HepG2 (cell line): Measurements from ENCODE around the gene PHF8. TPM values are rescaled to one million over a fixed set of nuclear protein-coding genes. Genes with fewer than 3 reads are reported as not detected.

ENCODE experiments used
- ATAC-seq: fragments of 200-7000 bp; cut with Tn5 transposase; 3 replicates; pipeline ENCODE4 v1.9.1; 2020; ENCODE audit warnings: mild to moderate bottlenecking, moderate library complexity
- BruUV-seq: library from RNA; stranded (reverse); fragments of 400-500 nt; replicated peaks from 2 replicates; lab custom pipeline; 2021; lab: Mats Ljungman, UMichigan
- CTCF ChIA-PET: fragments of 300-600 bp; formaldehyde crosslinking; extraction: SDS; loops from one replicate; lab custom pipeline; 2021; ENCODE audit warnings: low total read pairs, inconsistent platforms, low intra/inter-chr PET ratio; lab: Yijun Ruan, JAX
- POLR2A ChIA-PET: fragments of 350-600 bp; sonication (Branson Sonifier 250); formaldehyde crosslinking; loops from one replicate; lab custom pipeline; 2020; ENCODE audit warnings: antibody characterized with exemption, inconsistent platforms; lab: Yijun Ruan, JAX
- DNase-seq: peaks from one replicate; pipeline ENCODE4 v3.0.0-alpha.2; 2015; ENCODE audit warnings: low spot score
- FAIRE-seq: peaks from 3 replicates; lab custom pipeline; 2011; peaks lifted over from hg19 to GRCh38; lab: Jason Lieb, UNC
- H2AFZ ChIP-seq: one replicate; pipeline ENCODE4 v1.6.1; 2011; ENCODE audit warnings: low read length, inconsistent platforms
- H3K27ac ChIP-seq: fragments of 300-600 bp; 3 replicates; pipeline ENCODE4 v1.8.0; 2011; ENCODE audit warnings: mixed run types, mild to moderate bottlenecking, mixed read lengths, low read length, inconsistent platforms; ENCODE audit not compliant: insufficient read depth; ENCODE audit errors: extremely low read length
- H3K27me3 ChIP-seq, 2 experiments: fragments of 200-600 bp in 1 of 2; 2 replicates in 1 of 2; 3 replicates in 1 of 2; pipeline versions ENCODE4 v1.6.0 to v1.8.0; 2011; ENCODE audit warnings: low read length in 2 of 2, mild to moderate bottlenecking in 2 of 2, moderate library complexity in 2 of 2, inconsistent platforms in 1 of 2; ENCODE audit not compliant: insufficient read depth in 2 of 2, control insufficient read depth in 1 of 2
- H3K36me3 ChIP-seq, 2 experiments: fragments of 200-600 bp in 1 of 2; replicated peaks in 1 of 2; 2 replicates in 1 of 2; 3 replicates in 1 of 2; pipeline versions ENCODE4 v1.5.1 to v1.8.0; 2011; ENCODE audit warnings: low read length in 2 of 2, inconsistent platforms in 1 of 2; ENCODE audit not compliant: insufficient read depth in 2 of 2, control insufficient read depth in 1 of 2
- H3K4me1 ChIP-seq: 2 replicates; pipeline ENCODE4 v1.5.1; 2012; ENCODE audit warnings: low read length, inconsistent platforms; ENCODE audit not compliant: insufficient read depth
- H3K4me2 ChIP-seq: 2 replicates; pipeline ENCODE4 v1.6.0; 2011; ENCODE audit warnings: low read depth, low read length, inconsistent platforms
- H3K4me3 ChIP-seq, 3 experiments: fragments of 200-600 bp in 1 of 3; sonication (generic), shearing (Covaris generic) in 1 of 3; replicated peaks in 1 of 3; 2 replicates each; pipeline ENCODE4 v1.5.1; 2011 to 2016; ENCODE audit warnings: low read length in 3 of 3, inconsistent platforms in 2 of 3, low read depth in 2 of 3, mild to moderate bottlenecking in 2 of 3, control low read depth in 1 of 3, mixed read lengths in 1 of 3; ENCODE audit not compliant: insufficient read depth in 1 of 3
- H3K79me2 ChIP-seq: one replicate; pipeline ENCODE4 v1.6.1; 2011; ENCODE audit warnings: low read length, inconsistent platforms; ENCODE audit not compliant: insufficient read depth
- H3K9ac ChIP-seq: 2 replicates; pipeline ENCODE4 v1.6.0; 2011; ENCODE audit warnings: mild to moderate bottlenecking, low read depth, low read length, inconsistent platforms; ENCODE audit not compliant: insufficient read depth
- H3K9me3 ChIP-seq: 2 replicates; pipeline ENCODE4 v1.5.1; 2012; ENCODE audit warnings: mild to moderate bottlenecking, low read length
- H4K20me1 ChIP-seq: 2 replicates; pipeline ENCODE4 v1.6.0; 2011; ENCODE audit warnings: inconsistent platforms, mild to moderate bottlenecking, low read length, moderate library complexity; ENCODE audit not compliant: insufficient read depth
- AGO1 ChIP-seq: fragments of 200-400 bp; formaldehyde crosslinking; IDR thresholded peaks from 2 replicates; pipeline ENCODE4 v1.6.1; 2017; ENCODE audit warnings: mild to moderate bottlenecking, low read depth, low read length, moderate library complexity; ENCODE audit not compliant: poor library complexity, severe bottlenecking
- AGO2 ChIP-seq: fragments of 200-400 bp; formaldehyde crosslinking; optimal IDR thresholded peaks from 2 replicates; pipeline ENCODE3; 2017; ENCODE audit warnings: mild to moderate bottlenecking, low read depth, low read length, moderate library complexity
- AHR ChIP-seq: IDR thresholded peaks from 2 replicates; pipeline ENCODE4 v1.6.1; 2018; ENCODE audit warnings: missing genetic modification reagents, missing compliant biosample characterization
- ARNT ChIP-seq: fragments of 450-650 bp; IDR thresholded peaks from 2 replicates; pipeline ENCODE4 v1.6.1; 2017
- ASH2L ChIP-seq: fragments of 300-600, 200-600 bp; sonication (generic); IDR thresholded peaks from 2 replicates; pipeline ENCODE4 v1.7.0; 2017; ENCODE audit warnings: low read depth, mild to moderate bottlenecking, moderate library complexity, mixed read lengths, low read length; ENCODE audit not compliant: insufficient read length
- HNRNPLL ChIP-seq: fragments of 200-400 bp; formaldehyde crosslinking; IDR thresholded peaks from 2 replicates; pipeline ENCODE4 v1.6.1; 2017; ENCODE audit warnings: mild to moderate bottlenecking, low read depth, low read length; ENCODE audit not compliant: poor library complexity, severe bottlenecking
- IRX3 ChIP-seq: sonication (generic); formaldehyde crosslinking; IDR thresholded peaks from 2 replicates; pipeline ENCODE4 v1.8.1; 2023; ENCODE audit warnings: mild to moderate bottlenecking, low read depth, missing genetic modification reagents, borderline replicate concordance
- KLF12 ChIP-seq: sonication (generic); formaldehyde crosslinking; IDR thresholded peaks from 2 replicates; pipeline ENCODE4 v1.4.0; 2020; ENCODE audit warnings: missing genetic modification reagents, borderline replicate concordance
- MED1 ChIP-seq: sonication (generic); formaldehyde crosslinking; IDR thresholded peaks from 2 replicates; pipeline ENCODE4 v1.4.0; 2020; ENCODE audit warnings: missing genetic modification reagents
- MXD1 ChIP-seq: sonication (generic); formaldehyde crosslinking; IDR thresholded peaks from 2 replicates; pipeline ENCODE4 v1.4.0; 2020; ENCODE audit warnings: mild to moderate bottlenecking, missing genetic modification reagents
- NAIF1 ChIP-seq: sonication (generic); formaldehyde crosslinking; IDR thresholded peaks from 2 replicates; pipeline ENCODE4 v1.5.0; 2020; ENCODE audit warnings: mild to moderate bottlenecking, missing genetic modification reagents, borderline replicate concordance
- NFYC ChIP-seq: IDR thresholded peaks from 2 replicates; pipeline ENCODE4 v1.6.1; 2016; ENCODE audit warnings: missing genetic modification reagents, missing compliant biosample characterization
- TAF1 ChIP-seq: sonication (generic); formaldehyde crosslinking; IDR thresholded peaks from 2 replicates; pipeline ENCODE4 v1.4.0; 2020; ENCODE audit warnings: missing genetic modification reagents
- ZFP37 ChIP-seq: sonication (generic); formaldehyde crosslinking; IDR thresholded peaks from 2 replicates; pipeline ENCODE4 v1.4.0; 2020; ENCODE audit warnings: missing genetic modification reagents, borderline replicate concordance
- ZNF143 ChIP-seq: sonication (generic); formaldehyde crosslinking; IDR thresholded peaks from 2 replicates; pipeline ENCODE4 v1.4.0; 2020; ENCODE audit warnings: missing genetic modification reagents
- ZNF605 ChIP-seq: sonication (generic); formaldehyde crosslinking; IDR thresholded peaks from 2 replicates; pipeline ENCODE4 v1.8.0; 2022; ENCODE audit warnings: mild to moderate bottlenecking, missing genetic modification reagents
- ZNF607 ChIP-seq: sonication (generic); formaldehyde crosslinking; IDR thresholded peaks from 2 replicates; pipeline ENCODE4 v1.5.1; 2020; ENCODE audit warnings: missing genetic modification reagents, mild to moderate bottlenecking, borderline replicate concordance
- ZNF691 ChIP-seq: sonication (generic); formaldehyde crosslinking; IDR thresholded peaks from 2 replicates; pipeline ENCODE4 v1.4.0; 2020; ENCODE audit warnings: missing genetic modification reagents, low read depth, mild to moderate bottlenecking, borderline replicate concordance
- ZNF839 ChIP-seq: sonication (generic); formaldehyde crosslinking; IDR thresholded peaks from 2 replicates; pipeline ENCODE4 v1.4.0; 2020; ENCODE audit warnings: missing genetic modification reagents, mild to moderate bottlenecking, borderline replicate concordance
- WGBS: methylation state at CpG from one replicate; pipeline ENCODE4 v1.1.6; 2017; ENCODE audit warnings: low lambda C conversion rate; 5-methylcytosine and 5-hydroxymethylcytosine counted together
- in situ Hi-C: cut with HindIII; loops from 2 replicates; pipeline ENCODE4 v1.10.0; 2017; ENCODE audit warnings: low pct_unique_long_range_greater_than_20kb; ENCODE audit not compliant: extremely low pct_ligation_motif_present
- intact Hi-C: fragments of 100-400 bp; cut with micrococcal nuclease; formaldehyde crosslinking; loops from one replicate; pipeline ENCODE4 v1.10.0; 2022; ENCODE audit not compliant: unreplicated experiment
- polyA plus RNA-seq, 8 experiments: library from polyadenylated mRNA; depleted of rRNA in 3 of 8; stranded (reverse) in 7 of 8; unstranded in 1 of 8; fragments of >200 nt; fragmentation: Illumina TruSeq in 4 of 8; extraction: Trizol in 4 of 8; gene quantifications; 2 replicates each; pipeline versions ENCODE4 v1.2.1 to v1.2.3, GENCODE V29; 2011 to 2016; ENCODE audit warnings: low read depth in 4 of 8, missing spikeins in 1 of 8, mixed read lengths in 1 of 8; ENCODE audit not compliant: insufficient read depth in 1 of 8
- total RNA-seq, 5 experiments: library from RNA; depleted of rRNA; stranded (reverse); fragments of >200 nt; fragmentation: Illumina TruSeq; extraction: Trizol; gene quantifications; 2 replicates each; pipeline ENCODE4 v1.2.3, GENCODE V29; 2016; ENCODE audit warnings: low read depth in 1 of 5
- TF ChIP-seq, protein P1 (sequence below): sonication (generic); formaldehyde crosslinking; IDR thresholded peaks from 2 replicates; pipeline ENCODE4 v1.5.0; 2020; ENCODE audit warnings: missing genetic modification reagents
- TF ChIP-seq, protein P2 (sequence below): sonication (generic); formaldehyde crosslinking; IDR thresholded peaks from 2 replicates; pipeline ENCODE4 v1.4.0; 2020; ENCODE audit warnings: missing genetic modification reagents

PHF8 gene
- total and polyA plus RNA-seq, 2 of the 13 experiments (the other 11 are each of a cell fraction or from before 2014, with no cell fraction given): 15.5 to 19.1 TPM

GRCh38 chrX:54043541-54044125 is 640 bp downstream of the PHF8 start:
- Histone ChIP-seq H3K9ac (peak overlapping the region; percentile 91), H3K4me3 (peak overlapping the region; percentile 74 to 79 (median 79)), H2AFZ (no peak overlapping the region), H4K20me1 (no peaks in the 10 kb centered on the region), H3K27me3 (no peaks in the 10 kb centered on the region), H3K4me1 (peaks cover 41% of the 10 kb centered on the region), H3K9me3 (no peaks in the 10 kb centered on the region), H3K4me2 (peak overlapping the region; percentile 79), H3K36me3 (peaks cover 0 to 4% of the 10 kb centered on the region in 2 experiments; a peak in 1 of 5 replicates), H3K79me2 (peaks cover 12% of the 10 kb centered on the region), H3K27ac (peak overlapping the region; percentile 99)
- ChIA-PET CTCF (no interaction called here), POLR2A (interaction anchor here (1.2 to 3.1 kb wide), 3 partner anchors 16 to 139 kb away, joined by 6 to 23 read pairs (median 6); partner anchors contain the start of gene FAM120C)
- DNase-seq (no peak), FAIRE-seq (no peak), ATAC-seq (peak; percentile 3; the same call in 2 of the 3 replicates)
- in situ Hi-C loops (no loop called here), intact Hi-C loops (loop anchor here (10.0 kb wide), 2 partner anchors 51 to 141 kb away; partner anchors contain the start of gene FAM120C)
- BruUV-seq: TSS peak; percentile 61
- WGBS: 0% methylated on average over 4 of the region's 43 CpGs
- peak; percentile 25; the same call in 1 of the 2 replicates for TF ChIP-seq AHR (CRISPR knock-in tag)
- TF ChIP-seq MED1: no peak; the same call in 1 of the 2 replicates
- TF ChIP-seq MXD1 (CRISPR knock-in tag): no peak
- no peak for TF ChIP-seq TAF1 (CRISPR knock-in tag)
- 0 out of 2 replicates have a peak, but pooled peaks have one; percentile 6 for TF ChIP-seq ZNF607 (CRISPR knock-in tag)
- no peak for TF ChIP-seq NFYC (CRISPR knock-in tag)
- peak; percentile 93 for TF ChIP-seq HNRNPLL
- peak; percentile 40; the same call in 1 of the 2 replicates for TF ChIP-seq ZNF605 (CRISPR knock-in tag)
- TF ChIP-seq ASH2L: peak; percentile 19
- no peak for TF ChIP-seq KLF12
- TF ChIP-seq AGO1: no peak
- TF ChIP-seq, protein P1, sequence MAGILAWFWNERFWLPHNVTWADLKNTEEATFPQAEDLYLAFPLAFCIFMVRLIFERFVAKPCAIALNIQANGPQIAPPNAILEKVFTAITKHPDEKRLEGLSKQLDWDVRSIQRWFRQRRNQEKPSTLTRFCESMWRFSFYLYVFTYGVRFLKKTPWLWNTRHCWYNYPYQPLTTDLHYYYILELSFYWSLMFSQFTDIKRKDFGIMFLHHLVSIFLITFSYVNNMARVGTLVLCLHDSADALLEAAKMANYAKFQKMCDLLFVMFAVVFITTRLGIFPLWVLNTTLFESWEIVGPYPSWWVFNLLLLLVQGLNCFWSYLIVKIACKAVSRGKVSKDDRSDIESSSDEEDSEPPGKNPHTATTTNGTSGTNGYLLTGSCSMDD: no peak
- TF ChIP-seq IRX3 (CRISPR knock-in tag): no peak
- no peak for TF ChIP-seq ARNT
- TF ChIP-seq, protein P2, sequence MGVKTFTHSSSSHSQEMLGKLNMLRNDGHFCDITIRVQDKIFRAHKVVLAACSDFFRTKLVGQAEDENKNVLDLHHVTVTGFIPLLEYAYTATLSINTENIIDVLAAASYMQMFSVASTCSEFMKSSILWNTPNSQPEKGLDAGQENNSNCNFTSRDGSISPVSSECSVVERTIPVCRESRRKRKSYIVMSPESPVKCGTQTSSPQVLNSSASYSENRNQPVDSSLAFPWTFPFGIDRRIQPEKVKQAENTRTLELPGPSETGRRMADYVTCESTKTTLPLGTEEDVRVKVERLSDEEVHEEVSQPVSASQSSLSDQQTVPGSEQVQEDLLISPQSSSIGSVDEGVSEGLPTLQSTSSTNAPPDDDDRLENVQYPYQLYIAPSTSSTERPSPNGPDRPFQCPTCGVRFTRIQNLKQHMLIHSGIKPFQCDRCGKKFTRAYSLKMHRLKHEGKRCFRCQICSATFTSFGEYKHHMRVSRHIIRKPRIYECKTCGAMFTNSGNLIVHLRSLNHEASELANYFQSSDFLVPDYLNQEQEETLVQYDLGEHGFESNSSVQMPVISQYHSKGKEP: no peak
- peak; percentile 65 for TF ChIP-seq ZNF143 (CRISPR knock-in tag)
- peak; percentile 71 for TF ChIP-seq AGO2
- peak; percentile 74; the same call in 1 of the 2 replicates for TF ChIP-seq NAIF1 (CRISPR knock-in tag)
- TF ChIP-seq ZNF691 (CRISPR knock-in tag): 0 out of 2 replicates have a peak, but pooled peaks have one; percentile 25
- TF ChIP-seq ZNF839 (CRISPR knock-in tag): no peak
- TF ChIP-seq ZFP37 (CRISPR knock-in tag): no peak
